ENCODE data around the gene KHK. TPM values are rescaled to one million over a fixed set of nuclear protein-coding genes. Genes with fewer than 3 reads are reported as not detected.

KHK gene
- polyA plus RNA-seq, 1 of the 3 experiments (the other 2 are of a cell fraction): 10.3 TPM

DNA sequence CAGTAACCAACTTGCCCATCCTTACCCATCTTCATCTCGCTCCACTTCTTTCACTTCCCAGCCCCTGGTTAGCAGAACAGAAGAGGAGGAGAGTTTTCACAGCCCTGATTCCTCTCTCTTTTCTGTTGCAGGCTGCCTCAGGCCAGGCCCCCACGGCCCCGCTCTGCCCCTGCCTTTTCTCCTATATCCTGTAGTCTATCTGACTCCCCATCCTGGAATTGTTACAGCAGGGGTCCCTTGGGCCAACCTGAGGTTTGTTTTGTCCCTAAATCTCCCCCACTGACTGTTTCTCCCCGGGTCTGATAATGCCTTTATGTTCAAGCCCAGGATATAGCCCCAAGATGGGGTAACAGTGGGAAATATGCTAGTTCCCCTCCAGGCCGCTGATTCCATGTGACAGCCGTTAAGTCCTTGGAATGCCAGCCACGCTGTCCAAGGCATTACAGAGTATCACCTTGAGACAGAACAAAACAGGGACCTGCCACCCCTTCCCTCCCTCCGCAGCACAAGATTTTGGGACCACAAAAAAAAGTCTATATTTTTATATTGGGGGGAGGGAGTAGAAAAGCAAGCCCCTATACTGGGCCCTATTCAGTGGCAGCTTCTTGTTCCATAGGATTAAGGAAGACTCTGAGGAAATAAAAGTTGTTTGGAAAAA lies 16.5 kb upstream of the KHK start:
- H3K79me2 ChIP-seq (ENCODE audit: insufficient read depth): peaks cover 63% of the 10 kb centered on the region
- H3K27ac ChIP-seq (ENCODE audit: low read depth in 2 of 2, low read length in 1 of 2): peak overlapping the region in 1 of 2 experiments; percentile 19; a peak in 1 of 4 replicates
- H2AFZ ChIP-seq (ENCODE audit: low read depth): no peak overlapping the region
- no peaks in the 10 kb centered on the region for H3K27me3 ChIP-seq (ENCODE audit: insufficient read depth)
- CTCF ChIA-PET: interaction anchor here (0.6 to 18.5 kb wide), 5 partner anchors 8 to 214 kb away, joined by 3 to 227 read pairs (median 7); partner anchors contain the start of genes AGBL5, EMILIN1 and KHK
- 78% methylated on average over 8 of the region's 8 CpGs for WGBS (ENCODE audit: low lambda C conversion rate)
- no peaks in the 10 kb centered on the region for H3K9me2 ChIP-seq
- H4K20me1 ChIP-seq (ENCODE audit: insufficient read depth): peaks cover 14% of the 10 kb centered on the region
- no peak for DNase-seq
- TF ChIP-seq TAF1 (IDR thresholded peaks at IDR 0.05; ENCODE audit: borderline replicate concordance, low read depth, low read length): no peak
- TF ChIP-seq NFIC (IDR thresholded peaks at IDR 0.05; ENCODE audit: borderline replicate concordance): no peak
- TF ChIP-seq FOXJ3 (CRISPR knock-in tag; IDR thresholded peaks at IDR 0.05): no peak
- no peak for TF ChIP-seq NRF1 (IDR thresholded peaks at IDR 0.05; ENCODE audit: low read depth, low read length)
- no peak for TF ChIP-seq SIN3A (IDR thresholded peaks at IDR 0.05; ENCODE audit: borderline replicate concordance, low read depth, low read length)
- TF ChIP-seq, protein P1, sequence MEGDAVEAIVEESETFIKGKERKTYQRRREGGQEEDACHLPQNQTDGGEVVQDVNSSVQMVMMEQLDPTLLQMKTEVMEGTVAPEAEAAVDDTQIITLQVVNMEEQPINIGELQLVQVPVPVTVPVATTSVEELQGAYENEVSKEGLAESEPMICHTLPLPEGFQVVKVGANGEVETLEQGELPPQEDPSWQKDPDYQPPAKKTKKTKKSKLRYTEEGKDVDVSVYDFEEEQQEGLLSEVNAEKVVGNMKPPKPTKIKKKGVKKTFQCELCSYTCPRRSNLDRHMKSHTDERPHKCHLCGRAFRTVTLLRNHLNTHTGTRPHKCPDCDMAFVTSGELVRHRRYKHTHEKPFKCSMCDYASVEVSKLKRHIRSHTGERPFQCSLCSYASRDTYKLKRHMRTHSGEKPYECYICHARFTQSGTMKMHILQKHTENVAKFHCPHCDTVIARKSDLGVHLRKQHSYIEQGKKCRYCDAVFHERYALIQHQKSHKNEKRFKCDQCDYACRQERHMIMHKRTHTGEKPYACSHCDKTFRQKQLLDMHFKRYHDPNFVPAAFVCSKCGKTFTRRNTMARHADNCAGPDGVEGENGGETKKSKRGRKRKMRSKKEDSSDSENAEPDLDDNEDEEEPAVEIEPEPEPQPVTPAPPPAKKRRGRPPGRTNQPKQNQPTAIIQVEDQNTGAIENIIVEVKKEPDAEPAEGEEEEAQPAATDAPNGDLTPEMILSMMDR (IDR thresholded peaks at IDR 0.05): no peak
- TF ChIP-seq, protein P2, sequence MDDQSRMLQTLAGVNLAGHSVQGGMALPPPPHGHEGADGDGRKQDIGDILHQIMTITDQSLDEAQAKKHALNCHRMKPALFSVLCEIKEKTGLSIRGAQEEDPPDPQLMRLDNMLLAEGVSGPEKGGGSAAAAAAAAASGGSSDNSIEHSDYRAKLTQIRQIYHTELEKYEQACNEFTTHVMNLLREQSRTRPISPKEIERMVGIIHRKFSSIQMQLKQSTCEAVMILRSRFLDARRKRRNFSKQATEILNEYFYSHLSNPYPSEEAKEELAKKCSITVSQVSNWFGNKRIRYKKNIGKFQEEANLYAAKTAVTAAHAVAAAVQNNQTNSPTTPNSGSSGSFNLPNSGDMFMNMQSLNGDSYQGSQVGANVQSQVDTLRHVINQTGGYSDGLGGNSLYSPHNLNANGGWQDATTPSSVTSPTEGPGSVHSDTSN (IDR thresholded peaks at IDR 0.05): no peak
- TF ChIP-seq SMC3 (IDR thresholded peaks at IDR 0.05; ENCODE audit: low read depth, low read length): no peak
- no peak for TF ChIP-seq REST (IDR thresholded peaks at IDR 0.05; ENCODE audit: low read depth, low read length)
- TF ChIP-seq POLR2AphosphoS5 (IDR thresholded peaks at IDR 0.05; ENCODE audit: low read depth, low read length): no peak
- TF ChIP-seq RAD21 (IDR thresholded peaks at IDR 0.05; ENCODE audit: low read length): no peak
- no peak for TF ChIP-seq JUND (IDR thresholded peaks at IDR 0.05)
- TF ChIP-seq GABPA (IDR thresholded peaks at IDR 0.05; ENCODE audit: low read depth): no peak
- no peak for TF ChIP-seq ELF1 (IDR thresholded peaks at IDR 0.05)
- H3K4me1 ChIP-seq (ENCODE audit: control insufficient read depth in 1 of 2, insufficient read depth in 2 of 2, low read depth in 1 of 2, low read length in 1 of 2): peaks cover 39 to 54% of the 10 kb centered on the region in 2 experiments
- H3K9me3 ChIP-seq: no peaks in the 10 kb centered on the region
- H3K9ac ChIP-seq: peak overlapping the region; percentile 94
- peaks cover 11% of the 10 kb centered on the region for H3F3A ChIP-seq (replicated peaks; ENCODE audit: insufficient read depth)
- POLR2A ChIA-PET: interaction anchor here (1.7 to 5.7 kb wide), 2 partner anchors 19 to 37 kb away, joined by 6 to 80 read pairs; partner anchors contain the start of genes AGBL5 and TMEM214
- H3K36me3 ChIP-seq (replicated peaks in 1 of 2; ENCODE audit: control insufficient read depth in 1 of 2, insufficient read depth in 2 of 2, low read length in 1 of 2): peaks cover 43 to 44% of the 10 kb centered on the region in 2 experiments
- H3K4me3 ChIP-seq (ENCODE audit: low read depth in 2 of 2, low read length in 1 of 2): peak overlapping the region; percentile 97 to 98
- H3K4me2 ChIP-seq: peak overlapping the region; percentile 88

Measured in SK-N-SH (cell line).